HG02588 (cell line): ENCODE measurements around the gene RPL12.

Experiments
- ATAC-seq: cut with Tn5 transposase; IDR thresholded peaks from one replicate; pipeline ENCODE4 v1.9.1; 2021; ENCODE audit warnings: mild to moderate bottlenecking, moderate library complexity; ENCODE audit not compliant: unreplicated experiment

Gene RPL12

DNA sequence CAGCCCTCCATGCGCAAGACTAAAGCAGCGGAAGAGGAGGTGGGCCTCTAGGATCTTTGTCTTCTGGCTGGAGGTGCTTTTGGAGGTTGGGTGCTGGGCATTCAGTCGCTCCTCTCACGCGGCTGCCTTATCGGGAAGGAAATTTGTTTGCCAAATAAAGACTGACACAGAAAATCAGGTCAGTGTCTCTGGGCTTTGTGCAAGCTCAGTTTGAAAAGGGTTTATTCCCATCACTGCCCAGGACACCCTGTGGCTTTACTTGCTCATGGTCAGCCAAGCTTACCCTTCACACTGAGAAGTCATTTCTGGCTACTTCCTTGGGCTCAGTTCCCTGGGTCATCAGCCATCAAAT is 43.7 kb downstream of the RPL12 start:
- no peak for ATAC-seq

GRCh38 chr9:127406799-127407491 is 44.3 kb downstream of the RPL12 start:
- no peak for ATAC-seq

DNA sequence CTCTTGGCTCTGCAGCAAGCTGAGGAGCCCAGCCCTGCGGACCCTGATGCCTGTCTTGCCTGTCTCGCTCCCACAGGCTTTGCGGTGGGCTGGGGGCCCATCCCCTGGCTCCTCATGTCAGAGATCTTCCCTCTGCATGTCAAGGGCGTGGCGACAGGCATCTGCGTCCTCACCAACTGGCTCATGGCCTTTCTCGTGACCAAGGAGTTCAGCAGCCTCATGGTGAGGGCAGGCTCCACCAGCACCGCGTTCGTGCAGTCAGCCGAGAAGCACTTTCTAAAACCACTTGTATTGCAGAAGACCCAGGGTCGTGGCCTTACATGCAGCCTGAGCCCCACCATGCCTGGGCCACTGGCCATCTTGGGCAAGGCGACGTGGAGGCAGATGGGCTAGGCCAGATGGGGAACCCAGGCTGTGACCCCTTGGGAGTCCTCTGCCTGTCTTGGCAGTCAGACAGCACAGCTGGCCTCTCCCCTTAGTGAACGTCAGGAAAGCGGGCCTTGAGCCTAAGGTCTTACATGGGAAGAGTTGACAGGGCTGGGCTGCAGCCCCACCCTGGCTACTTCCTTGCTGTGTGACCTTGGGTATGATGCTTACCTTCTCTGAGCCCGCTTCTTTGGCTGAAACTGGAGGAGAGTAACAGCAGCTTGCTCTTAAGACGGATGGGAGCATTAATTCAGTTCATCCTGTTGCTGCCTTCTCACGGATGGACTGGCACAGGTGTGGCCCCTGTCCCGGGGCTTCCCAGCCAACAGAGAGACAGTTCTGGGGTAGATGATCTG is 45.7 kb downstream of the RPL12 start:
- no peak for ATAC-seq

DNA sequence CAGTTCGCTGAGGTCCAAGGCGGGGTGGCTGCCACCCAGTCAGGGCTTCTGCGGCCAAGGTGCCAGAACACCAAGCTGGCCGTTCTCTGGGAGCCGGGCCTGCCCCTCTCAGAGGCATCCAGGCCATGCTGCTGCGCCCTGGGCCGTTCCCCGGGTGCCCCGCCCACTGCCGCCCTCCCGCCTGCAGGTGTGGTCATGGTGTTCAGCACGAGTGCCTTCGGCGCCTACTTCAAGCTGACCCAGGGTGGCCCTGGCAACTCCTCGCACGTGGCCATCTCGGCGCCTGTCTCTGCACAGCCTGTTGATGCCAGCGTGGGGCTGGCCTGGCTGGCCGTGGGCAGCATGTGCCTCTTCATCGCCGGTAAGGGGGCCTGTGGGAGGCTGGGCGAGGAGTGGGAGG is 46.6 kb downstream of the RPL12 start:
- no peak for ATAC-seq

- no peak for ATAC-seq
Observed at GRCh38 chr9:127403507-127404192, 47.6 kb downstream of the RPL12 start.

DNA sequence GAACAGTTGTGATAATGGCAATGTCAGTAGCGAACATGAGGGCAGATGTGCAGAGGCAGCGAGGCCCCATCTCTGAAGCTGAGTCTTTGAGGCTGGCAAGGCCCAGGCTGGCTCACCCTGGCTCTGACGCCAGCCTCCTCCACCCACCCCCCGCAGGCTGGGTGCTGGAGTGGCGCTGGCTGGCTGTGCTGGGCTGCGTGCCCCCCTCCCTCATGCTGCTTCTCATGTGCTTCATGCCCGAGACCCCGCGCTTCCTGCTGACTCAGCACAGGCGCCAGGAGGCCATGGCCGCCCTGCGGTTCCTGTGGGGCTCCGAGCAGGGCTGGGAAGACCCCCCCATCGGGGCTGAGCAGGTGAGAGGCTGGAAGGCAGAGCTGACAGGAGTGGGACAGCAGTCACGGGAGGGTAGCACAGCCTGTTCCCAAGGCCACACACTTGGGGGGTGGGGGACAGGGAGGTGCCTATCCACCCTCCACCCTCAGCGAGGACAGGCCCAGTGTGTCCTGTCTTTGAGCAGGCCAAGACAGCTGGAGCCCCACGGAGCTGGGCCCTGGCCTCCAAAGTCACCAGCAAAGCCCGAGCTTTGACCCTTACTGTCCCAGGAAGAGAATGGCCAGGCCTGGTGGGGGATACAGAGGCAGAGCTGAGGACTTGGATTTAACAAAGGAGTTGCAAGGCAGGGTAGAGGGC is 48.7 kb downstream of the RPL12 start:
- ATAC-seq, result no peak

- ATAC-seq, result no peak
Observed at GRCh38 chr9:127399736-127400269, 51.4 kb downstream of the RPL12 start.

DNA sequence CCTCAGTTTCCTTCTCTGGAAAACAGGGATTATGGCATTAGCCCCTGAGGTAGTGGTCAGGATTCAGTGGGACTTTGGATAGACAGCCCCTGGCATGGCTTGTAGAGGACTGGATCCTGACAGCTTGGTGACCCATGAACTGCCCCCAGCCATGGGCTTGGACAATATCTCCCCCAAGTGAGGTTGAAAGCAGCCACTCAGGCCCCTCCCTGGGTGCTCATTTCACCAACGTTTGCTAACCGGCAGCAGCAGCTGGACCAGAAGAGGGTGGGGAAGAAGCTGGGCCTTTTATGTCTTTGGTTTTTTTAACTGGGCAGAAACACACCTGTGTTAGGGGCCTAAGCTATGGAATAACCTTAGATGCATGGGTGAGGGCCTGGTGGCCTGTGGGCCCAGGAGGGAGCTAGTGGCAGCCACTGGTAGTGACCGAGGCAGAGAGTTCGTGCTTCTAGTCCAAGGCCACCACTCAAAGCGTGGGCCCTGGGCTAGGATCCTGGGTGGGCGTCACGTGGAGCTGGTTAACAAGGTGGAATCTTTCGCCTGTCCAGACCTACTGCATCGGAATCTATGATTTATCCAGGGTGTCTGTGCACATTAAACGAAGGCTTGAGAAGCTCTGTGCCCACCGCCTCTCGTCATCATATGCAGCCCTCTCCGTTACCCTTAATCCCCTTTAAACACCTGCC is 52.3 kb downstream of the RPL12 start:
- no peak for ATAC-seq

DNA sequence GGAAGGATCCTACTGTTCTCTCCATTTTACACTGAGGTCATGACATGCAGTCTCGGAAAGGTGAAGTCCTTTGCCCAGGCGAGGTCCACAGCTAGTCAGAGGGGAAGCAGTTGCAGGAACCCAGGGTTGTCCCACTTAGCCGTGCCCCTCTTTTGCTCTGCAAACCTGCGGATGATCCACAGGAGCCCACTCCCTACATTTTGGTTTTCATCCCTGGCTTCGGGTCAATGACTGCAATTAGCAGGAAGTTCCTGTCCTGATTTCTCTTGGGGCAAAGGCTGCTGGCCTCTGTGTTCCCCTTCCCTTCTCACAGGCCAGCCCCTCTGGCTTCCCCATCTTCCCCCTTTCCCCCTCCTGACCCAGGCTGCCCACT is 52.9 kb downstream of the RPL12 start:
- ATAC-seq, result no peak
